Neural crest cell (in vitro differentiated cells): ENCODE data around the gene TUBB1. TPM values are rescaled to one million over a fixed set of nuclear protein-coding genes. Genes with fewer than 3 reads are reported as not detected.

Experiments used
- DNase-seq: peaks from one replicate; pipeline ENCODE4 v3.0.0; 2021; ENCODE audit warnings: low read depth, mixed read lengths, low spot score
- H3K27ac Mint-ChIP-seq: one replicate; pipeline ENCODE4 v1.8.0; 2021; ENCODE audit warnings: mild to moderate bottlenecking, mixed read lengths; ENCODE audit not compliant: unreplicated experiment
- H3K27me3 Mint-ChIP-seq: 2 replicates; pipeline ENCODE4 v1.8.0; 2021; ENCODE audit warnings: low read depth, mild to moderate bottlenecking, mixed read lengths
- H3K36me3 Mint-ChIP-seq: 2 replicates; pipeline ENCODE4 v1.8.0; 2021; ENCODE audit warnings: low read depth, mild to moderate bottlenecking, mixed read lengths
- H3K4me1 Mint-ChIP-seq: 2 replicates; pipeline ENCODE4 v1.8.0; 2021; ENCODE audit warnings: mixed read lengths
- H3K4me3 Mint-ChIP-seq: one replicate; pipeline ENCODE4 v1.8.0; 2021; ENCODE audit warnings: mild to moderate bottlenecking, mixed read lengths
- H3K9me3 Mint-ChIP-seq: 2 replicates; pipeline ENCODE4 v1.8.0; 2021; ENCODE audit warnings: mixed read lengths
- CTCF ChIP-seq: fragments of 200-600 bp; sonication (generic); conservative IDR thresholded peaks from 2 replicates; pipeline ENCODE4 v1.5.0; 2021; ENCODE audit warnings: antibody characterized with exemption, mild to moderate bottlenecking
- total RNA-seq: library from RNA; stranded (reverse); gene quantifications from 2 replicates; pipeline ENCODE4 v1.2.1, GENCODE V29; 2021

The TUBB1 gene
- total RNA-seq, 1 donor from 2014 or later: not detected

- Mint-ChIP-seq H3K4me1 (peaks cover 47% of the 10 kb centered on the region), H3K27ac (no peak overlapping the region), H3K27me3 (no peaks in the 10 kb centered on the region), H3K36me3 (peaks cover 11% of the 10 kb centered on the region), H3K9me3 (no peaks in the 10 kb centered on the region), H3K4me3 (no peak overlapping the region)
- no peak for DNase-seq
- TF ChIP-seq CTCF: no peak
Measured at GRCh38 chr20:59024111-59024530, 4.9 kb downstream of the TUBB1 start.

GRCh38 chr20:59025086-59025485 lies 5.9 kb downstream of the TUBB1 start:
- no peaks in the 10 kb centered on the region for H3K9me3 Mint-ChIP-seq
- DNase-seq: no peak
- H3K4me3 Mint-ChIP-seq: no peak overlapping the region
- no peaks in the 10 kb centered on the region for H3K27me3 Mint-ChIP-seq
- peaks cover 12% of the 10 kb centered on the region for H3K36me3 Mint-ChIP-seq
- H3K27ac Mint-ChIP-seq: no peak overlapping the region
- no peak for TF ChIP-seq CTCF
- peaks cover 51% of the 10 kb centered on the region for H3K4me1 Mint-ChIP-seq

GRCh38 chr20:59025511-59025910 lies 6.3 kb downstream of the TUBB1 start:
- TF ChIP-seq CTCF: no peak
- Mint-ChIP-seq H3K36me3 (peaks cover 13% of the 10 kb centered on the region), H3K27me3 (no peaks in the 10 kb centered on the region), H3K9me3 (no peaks in the 10 kb centered on the region), H3K4me3 (no peak overlapping the region), H3K27ac (no peak overlapping the region), H3K4me1 (peaks cover 54% of the 10 kb centered on the region)
- no peak for DNase-seq

GRCh38 chr20:59026904-59027740 lies 7.9 kb downstream of the TUBB1 start:
- Mint-ChIP-seq H3K36me3 (peaks cover 13% of the 10 kb centered on the region), H3K9me3 (no peaks in the 10 kb centered on the region), H3K4me3 (peak overlapping the region; percentile 41), H3K4me1 (peaks cover 54% of the 10 kb centered on the region), H3K27me3 (no peaks in the 10 kb centered on the region), H3K27ac (no peak overlapping the region)
- no peak for TF ChIP-seq CTCF
- DNase-seq: no peak

- DNase-seq: no peak
- Mint-ChIP-seq H3K27me3 (no peaks in the 10 kb centered on the region), H3K9me3 (no peaks in the 10 kb centered on the region), H3K4me1 (peaks cover 57% of the 10 kb centered on the region), H3K27ac (no peak overlapping the region), H3K4me3 (peak overlapping the region; percentile 41), H3K36me3 (peaks cover 11% of the 10 kb centered on the region)
- no peak for TF ChIP-seq CTCF
Measured at GRCh38 chr20:59027741-59028320, 8.6 kb downstream of the TUBB1 start.
